Caco-2 (cell line): Measurements from ENCODE around the gene RHOBTB1. TPM values are rescaled to one million over a fixed set of nuclear protein-coding genes. Genes with fewer than 3 reads are reported as not detected.

Experiments used
- BruUV-seq: library from RNA; stranded (reverse); fragments of 400-500 nt; replicated peaks from 2 replicates; lab custom pipeline; 2021; lab: Mats Ljungman, UMichigan
- CTCF ChIA-PET: fragments of 300-600 bp; sonication (Branson Sonifier 250); formaldehyde crosslinking; loops from one replicate; lab custom pipeline; 2022; ENCODE audit warnings: antibody characterized with exemption; lab: Charles Lee
- POLR2A ChIA-PET: fragments of 300-600 bp; sonication (Branson Sonifier 250); formaldehyde crosslinking; loops from one replicate; lab custom pipeline; 2022; ENCODE audit warnings: antibody characterized with exemption; lab: Charles Lee
- DNase-seq, 2 experiments: peaks; one replicate each; pipeline versions ENCODE4 v3.0.0 to v3.0.0-alpha.2; 2020 to 2022
- H3K27me3 ChIP-seq: replicated peaks from 2 replicates; pipeline ENCODE4 v1.6.0; 2011; ENCODE audit warnings: low read length; ENCODE audit not compliant: control insufficient read depth, insufficient read depth
- H3K36me3 ChIP-seq: 2 replicates; pipeline ENCODE4 v1.5.1; 2011; ENCODE audit warnings: low read length; ENCODE audit not compliant: control insufficient read depth, insufficient read depth
- H3K4me1 ChIP-seq: fragments of 250-450 bp; sonication (Bioruptor Pico); 2 replicates; pipeline ENCODE4 v1.5.1; 2020; ENCODE audit warnings: mild to moderate bottlenecking
- H3K4me3 ChIP-seq: 2 replicates; pipeline ENCODE4 v1.5.1; 2011; ENCODE audit warnings: low read depth, mild to moderate bottlenecking, control low read depth, low read length
- H3K9me3 ChIP-seq: fragments of 250-450 bp; sonication (Bioruptor Pico); 2 replicates; pipeline ENCODE4 v1.5.1; 2020; ENCODE audit warnings: mild to moderate bottlenecking, moderate library complexity
- H3K27ac Mint-ChIP-seq: one replicate; pipeline ENCODE4 v1.8.0; 2022; ENCODE audit warnings: mixed read lengths; ENCODE audit not compliant: unreplicated experiment
- H3K27me3 Mint-ChIP-seq: one replicate; pipeline ENCODE4 v1.8.0; 2022; ENCODE audit warnings: mixed read lengths; ENCODE audit not compliant: insufficient read depth, unreplicated experiment
- H3K36me3 Mint-ChIP-seq: one replicate; pipeline ENCODE4 v1.8.0; 2022; ENCODE audit warnings: mild to moderate bottlenecking, mixed read lengths; ENCODE audit not compliant: insufficient read depth, unreplicated experiment
- H3K4me1 Mint-ChIP-seq: one replicate; pipeline ENCODE4 v1.8.0; 2022; ENCODE audit warnings: low read depth, mixed read lengths; ENCODE audit not compliant: unreplicated experiment
- H3K4me3 Mint-ChIP-seq: one replicate; pipeline ENCODE4 v1.8.0; 2022; ENCODE audit warnings: mild to moderate bottlenecking, moderate library complexity, mixed read lengths; ENCODE audit not compliant: unreplicated experiment
- H3K9me3 Mint-ChIP-seq: one replicate; pipeline ENCODE4 v1.8.0; 2022; ENCODE audit warnings: mixed read lengths; ENCODE audit not compliant: unreplicated experiment
- intact Hi-C: fragments of 100-400 bp; cut with micrococcal nuclease; formaldehyde crosslinking; loops from one replicate; pipeline ENCODE4 v1.10.0; 2022; ENCODE audit not compliant: unreplicated experiment
- total RNA-seq: library from RNA; stranded (reverse); gene quantifications from 2 replicates; pipeline ENCODE4 v1.2.3, GENCODE V29; 2022
- TF ChIP-seq, protein P1 (sequence below), 2 experiments: fragments of 200-600 bp in 1 of 2; IDR thresholded peaks; 1 replicate in 1 of 2; 2 replicates in 1 of 2; pipeline versions ENCODE4 v1.5.1 to v1.8.0; 2011 to 2022; ENCODE audit warnings: antibody characterized with exemption in 1 of 2, control low read depth in 1 of 2, inconsistent platforms in 1 of 2, low read depth in 1 of 2, low read length in 1 of 2, mild to moderate bottlenecking in 1 of 2, moderate library complexity in 1 of 2; ENCODE audit not compliant: insufficient read depth in 1 of 2, severe bottlenecking in 1 of 2, unreplicated experiment in 1 of 2

Gene RHOBTB1
- total RNA-seq, 1 experiment from 2014 or later: 19.9 TPM

DNA sequence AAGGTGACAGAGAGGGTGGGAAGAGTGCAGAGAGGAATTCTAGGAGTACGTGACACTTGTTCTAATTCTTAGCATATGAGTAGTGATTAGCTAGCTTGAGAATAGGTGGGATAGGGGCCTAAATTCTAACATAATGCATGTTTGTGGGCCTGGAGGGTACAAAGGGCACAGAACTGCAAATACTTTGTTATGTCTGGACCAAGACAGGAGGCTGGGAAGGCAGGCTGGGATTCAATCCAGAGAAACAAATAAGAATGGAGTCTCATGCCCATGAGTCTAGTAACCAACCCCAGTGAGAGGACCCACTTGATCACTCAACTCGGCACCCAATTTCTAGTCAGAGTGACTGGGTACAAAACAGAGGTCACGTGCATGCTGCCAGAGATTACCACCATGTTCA, 40.9 kb downstream of the RHOBTB1 start:
- ChIA-PET CTCF (no interaction called here), POLR2A (no interaction called here)
- Histone ChIP-seq H3K4me1 (no peaks in the 10 kb centered on the region), H3K9me3 (no peaks in the 10 kb centered on the region; the same call in 1 of the 2 replicates), H3K4me3 (no peak overlapping the region), H3K36me3 (no peaks in the 10 kb centered on the region), H3K27me3 (no peaks in the 10 kb centered on the region)
- no TSS peak for BruUV-seq
- H3K4me1 Mint-ChIP-seq: no peaks in the 10 kb centered on the region
- intact Hi-C loops: no loop called here
- no peak overlapping the region for H3K4me3 Mint-ChIP-seq
- H3K27ac Mint-ChIP-seq: no peak overlapping the region
- H3K36me3 Mint-ChIP-seq: no peaks in the 10 kb centered on the region
- no peaks in the 10 kb centered on the region for H3K27me3 Mint-ChIP-seq
- DNase-seq: no peak
- no peaks in the 10 kb centered on the region for H3K9me3 Mint-ChIP-seq
- TF ChIP-seq, protein P1, sequence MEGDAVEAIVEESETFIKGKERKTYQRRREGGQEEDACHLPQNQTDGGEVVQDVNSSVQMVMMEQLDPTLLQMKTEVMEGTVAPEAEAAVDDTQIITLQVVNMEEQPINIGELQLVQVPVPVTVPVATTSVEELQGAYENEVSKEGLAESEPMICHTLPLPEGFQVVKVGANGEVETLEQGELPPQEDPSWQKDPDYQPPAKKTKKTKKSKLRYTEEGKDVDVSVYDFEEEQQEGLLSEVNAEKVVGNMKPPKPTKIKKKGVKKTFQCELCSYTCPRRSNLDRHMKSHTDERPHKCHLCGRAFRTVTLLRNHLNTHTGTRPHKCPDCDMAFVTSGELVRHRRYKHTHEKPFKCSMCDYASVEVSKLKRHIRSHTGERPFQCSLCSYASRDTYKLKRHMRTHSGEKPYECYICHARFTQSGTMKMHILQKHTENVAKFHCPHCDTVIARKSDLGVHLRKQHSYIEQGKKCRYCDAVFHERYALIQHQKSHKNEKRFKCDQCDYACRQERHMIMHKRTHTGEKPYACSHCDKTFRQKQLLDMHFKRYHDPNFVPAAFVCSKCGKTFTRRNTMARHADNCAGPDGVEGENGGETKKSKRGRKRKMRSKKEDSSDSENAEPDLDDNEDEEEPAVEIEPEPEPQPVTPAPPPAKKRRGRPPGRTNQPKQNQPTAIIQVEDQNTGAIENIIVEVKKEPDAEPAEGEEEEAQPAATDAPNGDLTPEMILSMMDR (IDR thresholded peaks at IDR 0.05; ENCODE audit: insufficient read depth in 1 of 2, low read depth in 1 of 2, low read length in 1 of 2, severe bottlenecking in 1 of 2, unreplicated experiment in 1 of 2): no peak

DNA sequence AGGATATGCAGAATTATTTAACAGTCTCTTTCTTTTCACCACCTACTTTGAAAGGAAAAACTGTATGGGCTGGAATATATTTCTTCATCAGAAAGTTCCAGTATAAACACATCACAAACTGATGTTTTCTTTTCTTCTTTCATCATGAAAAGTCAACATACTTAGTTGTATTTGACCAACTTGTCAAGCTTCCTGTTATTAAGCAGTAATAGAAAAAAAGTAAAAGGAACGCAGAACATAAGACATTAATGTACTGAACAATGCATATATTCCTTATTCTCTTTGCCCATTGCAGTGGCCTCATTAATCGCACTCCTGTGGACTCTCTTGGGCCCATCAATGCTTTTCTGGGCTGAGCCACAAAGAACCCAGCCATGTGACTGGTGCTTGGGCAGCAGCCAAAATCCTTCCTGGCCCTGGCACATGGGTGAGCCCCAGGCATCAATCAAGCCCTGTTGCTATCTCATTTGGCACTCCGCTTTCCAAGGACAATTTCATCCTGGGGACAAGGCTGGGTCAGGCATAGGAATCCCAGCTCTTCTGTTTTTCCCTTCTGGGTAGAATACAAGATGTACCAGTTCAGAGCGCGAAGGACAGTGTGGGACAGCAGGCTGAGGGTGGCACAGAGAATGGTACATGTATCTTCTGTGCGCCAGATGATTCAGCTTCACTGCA, 42.3 kb downstream of the RHOBTB1 start:
- H3K27me3 Mint-ChIP-seq: no peaks in the 10 kb centered on the region
- H3K36me3 Mint-ChIP-seq: no peaks in the 10 kb centered on the region
- ChIA-PET POLR2A (interaction anchor here (0.6 kb wide), 1 partner anchor 57 kb away, joined by 3 read pairs; no protein-coding TSS in a partner anchor), CTCF (no interaction called here)
- no peaks in the 10 kb centered on the region for H3K36me3 ChIP-seq
- no peak overlapping the region for H3K27ac Mint-ChIP-seq
- no peaks in the 10 kb centered on the region for H3K4me1 Mint-ChIP-seq
- TF ChIP-seq, protein P1 (IDR thresholded peaks at IDR 0.05; ENCODE audit: insufficient read depth in 1 of 2, low read depth in 1 of 2, low read length in 1 of 2, severe bottlenecking in 1 of 2, unreplicated experiment in 1 of 2): no peak
- H3K9me3 Mint-ChIP-seq: no peaks in the 10 kb centered on the region
- H3K4me3 Mint-ChIP-seq: no peak overlapping the region
- no peak overlapping the region for H3K4me3 ChIP-seq
- H3K9me3 ChIP-seq: no peaks in the 10 kb centered on the region; the same call in 1 of the 2 replicates
- intact Hi-C loops: no loop called here
- BruUV-seq: no TSS peak
- H3K4me1 ChIP-seq: no peaks in the 10 kb centered on the region
- H3K27me3 ChIP-seq: no peaks in the 10 kb centered on the region
- no peak for DNase-seq

DNA sequence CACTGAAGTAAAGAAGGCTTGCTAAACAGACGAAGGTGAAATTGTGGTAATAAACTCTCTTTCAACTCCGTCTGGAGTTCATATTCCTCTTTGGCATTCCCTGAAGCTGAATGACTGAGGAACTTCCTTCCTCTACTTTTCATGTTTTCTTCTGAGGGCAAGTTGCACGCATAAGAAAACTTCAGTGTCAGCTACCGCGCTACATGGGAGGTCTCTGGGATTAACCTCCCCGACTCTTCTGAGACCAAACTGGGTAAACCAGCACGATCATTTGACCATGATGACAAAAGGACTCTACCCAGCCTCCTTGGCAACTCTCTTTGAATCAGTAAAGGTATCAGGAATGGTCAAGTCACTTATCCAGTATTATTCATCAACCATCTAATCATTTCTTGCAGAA, 44.7 kb downstream of the RHOBTB1 start:
- Histone ChIP-seq H3K36me3 (no peaks in the 10 kb centered on the region), H3K9me3 (no peaks in the 10 kb centered on the region), H3K4me1 (no peaks in the 10 kb centered on the region), H3K27me3 (no peaks in the 10 kb centered on the region), H3K4me3 (no peak overlapping the region)
- no peak overlapping the region for H3K4me3 Mint-ChIP-seq
- no peaks in the 10 kb centered on the region for H3K4me1 Mint-ChIP-seq
- BruUV-seq: no TSS peak
- no peak for DNase-seq
- no peak overlapping the region for H3K27ac Mint-ChIP-seq
- POLR2A ChIA-PET: no interaction called here
- no peaks in the 10 kb centered on the region for H3K9me3 Mint-ChIP-seq
- H3K27me3 Mint-ChIP-seq: no peaks in the 10 kb centered on the region
- H3K36me3 Mint-ChIP-seq: no peaks in the 10 kb centered on the region
- CTCF ChIA-PET: interaction anchor here (0.6 kb wide), 1 partner anchor 101 kb away, joined by 5 read pairs; no protein-coding TSS in a partner anchor
- TF ChIP-seq, protein P1 (IDR thresholded peaks at IDR 0.05; ENCODE audit: insufficient read depth in 1 of 2, low read depth in 1 of 2, low read length in 1 of 2, severe bottlenecking in 1 of 2, unreplicated experiment in 1 of 2): no peak
- intact Hi-C loops: no loop called here
